Measurements from ENCODE around the gene FGR. TPM values are rescaled to one million over a fixed set of nuclear protein-coding genes. Genes with fewer than 3 reads are reported as not detected.
A peak's percentile ranks its signal among the peaks of the same experiment; 100 is the strongest.
"Not testable (repeated sequence)": the region's sequence is repeated elsewhere in the genome, so short reads cannot be mapped to it uniquely, and the experiment has no call there.

FGR gene
- total RNA-seq, 1 donor, result 0.36 TPM

GRCh38 chr1:27644369-27645070 lies 9.5 kb upstream of the FGR start:
- no peaks in the 10 kb centered on the region for H3K79me2 ChIP-seq (ENCODE audit: insufficient read depth, low read length)
- peak overlapping the region; percentile 14 for H2AFZ ChIP-seq (ENCODE audit: low read length)
- H3K4me2 ChIP-seq (ENCODE audit: insufficient read depth, low read length), result no peak overlapping the region
- H3K9me3 ChIP-seq (ENCODE audit: low read depth, low read length), result no peaks in the 10 kb centered on the region
- H3K4me3 ChIP-seq (ENCODE audit: insufficient read depth, low read length), result no peak overlapping the region
- H3K27me3 ChIP-seq (ENCODE audit: insufficient read depth, low read length), result no peaks in the 10 kb centered on the region
- no peaks in the 10 kb centered on the region for H4K20me1 ChIP-seq (ENCODE audit: insufficient read depth, low read length)
- no peaks in the 10 kb centered on the region for H3K36me3 ChIP-seq (ENCODE audit: insufficient read depth, low read length)
- no peaks in the 10 kb centered on the region for H3K4me1 ChIP-seq (ENCODE audit: insufficient read depth, low read length)
- TF ChIP-seq CTCF (IDR thresholded peaks at IDR 0.05; ENCODE audit: extremely low read depth, low read depth, low read length), result no peak
- DNase-seq (ENCODE audit: insufficient read length, low spot score, missing footprints), result peak; percentile 58
- H3K27ac ChIP-seq (ENCODE audit: low read depth, low read length), result no peak overlapping the region

GRCh38 chr1:27643600-27644368 lies 8.8 kb upstream of the FGR start:
- Histone ChIP-seq H3K27me3 (ENCODE audit: insufficient read depth, low read length) (no peaks in the 10 kb centered on the region), H3K36me3 (ENCODE audit: insufficient read depth, low read length) (no peaks in the 10 kb centered on the region), H3K4me2 (ENCODE audit: insufficient read depth, low read length) (peak overlapping the region; percentile 44), H3K9me3 (ENCODE audit: low read depth, low read length) (no peaks in the 10 kb centered on the region), H2AFZ (ENCODE audit: low read length) (peak overlapping the region; percentile 14), H3K4me3 (ENCODE audit: insufficient read depth, low read length) (no peak overlapping the region), H4K20me1 (ENCODE audit: insufficient read depth, low read length) (no peaks in the 10 kb centered on the region), H3K4me1 (ENCODE audit: insufficient read depth, low read length) (no peaks in the 10 kb centered on the region), H3K27ac (ENCODE audit: low read depth, low read length) (no peak overlapping the region), H3K79me2 (ENCODE audit: insufficient read depth, low read length) (no peaks in the 10 kb centered on the region)
- DNase-seq (ENCODE audit: insufficient read length, low spot score, missing footprints), result peak; percentile 95
- peak; percentile 91 for TF ChIP-seq CTCF (IDR thresholded peaks at IDR 0.05; ENCODE audit: extremely low read depth, low read depth, low read length)

GRCh38 chr1:27640514-27640913 lies 5.5 kb upstream of the FGR start:
- not testable (repeated sequence) for H3K9me3 ChIP-seq (ENCODE audit: low read depth, low read length); H3K4me3 ChIP-seq (ENCODE audit: insufficient read depth, low read length); H4K20me1 ChIP-seq (ENCODE audit: insufficient read depth, low read length); H3K4me1 ChIP-seq (ENCODE audit: insufficient read depth, low read length); H3K79me2 ChIP-seq (ENCODE audit: insufficient read depth, low read length); H2AFZ ChIP-seq (ENCODE audit: low read length); DNase-seq (ENCODE audit: insufficient read length, low spot score, missing footprints); H3K27me3 ChIP-seq (ENCODE audit: insufficient read depth, low read length); H3K27ac ChIP-seq (ENCODE audit: low read depth, low read length); H3K4me2 ChIP-seq (ENCODE audit: insufficient read depth, low read length); H3K36me3 ChIP-seq (ENCODE audit: insufficient read depth, low read length)

GRCh38 chr1:27638805-27639204 lies 3.8 kb upstream of the FGR start:
- Histone ChIP-seq H4K20me1 (ENCODE audit: insufficient read depth, low read length) (no peaks in the 10 kb centered on the region), H3K27me3 (ENCODE audit: insufficient read depth, low read length) (peaks cover 13% of the 10 kb centered on the region), H3K36me3 (ENCODE audit: insufficient read depth, low read length) (no peaks in the 10 kb centered on the region), H3K4me1 (ENCODE audit: insufficient read depth, low read length) (peaks cover 2% of the 10 kb centered on the region), H3K27ac (ENCODE audit: low read depth, low read length) (no peak overlapping the region), H3K9me3 (ENCODE audit: low read depth, low read length) (no peaks in the 10 kb centered on the region), H3K4me2 (ENCODE audit: insufficient read depth, low read length) (no peak overlapping the region), H3K79me2 (ENCODE audit: insufficient read depth, low read length) (no peaks in the 10 kb centered on the region), H2AFZ (ENCODE audit: low read length) (no peak overlapping the region), H3K4me3 (ENCODE audit: insufficient read depth, low read length) (no peak overlapping the region)
- peak; percentile 19 for DNase-seq (ENCODE audit: insufficient read length, low spot score, missing footprints)
- no peak for TF ChIP-seq CTCF (IDR thresholded peaks at IDR 0.05; ENCODE audit: extremely low read depth, low read depth, low read length)

All from osteoblast (primary cell).